Measurements from ENCODE around the gene HS3ST5. TPM values are rescaled to one million over a fixed set of nuclear protein-coding genes. Genes with fewer than 3 reads are reported as not detected.

Gene HS3ST5
- total and polyA plus RNA-seq, 2 donors (not counting 3 experiments of a cell fraction or from before 2014, with no cell fraction given) = not detected

- no peak for DNase-seq (ENCODE audit: low read depth, low spot score)
- Histone ChIP-seq H3K79me2 (ENCODE audit: control insufficient read depth, insufficient read depth, low read length) (no peaks in the 10 kb centered on the region), H3K36me3 (ENCODE audit: control insufficient read depth in 2 of 2, extremely low read depth in 1 of 2, insufficient read depth in 2 of 2, low read length in 2 of 2) (no peaks in the 10 kb centered on the region), H4K20me1 (replicated peaks; ENCODE audit: control insufficient read depth, extremely low read depth, insufficient read depth, low read length) (no peaks in the 10 kb centered on the region), H3K27ac (ENCODE audit: insufficient read depth, low read depth, low read length) (no peak overlapping the region), H2AFZ (ENCODE audit: low read depth, low read length) (no peak overlapping the region), H3K9me3 (replicated peaks; ENCODE audit: control insufficient read depth, insufficient read depth, low read length) (no peaks in the 10 kb centered on the region), H3K4me1 (ENCODE audit: control insufficient read depth, extremely low read depth, insufficient read depth, low read length) (no peaks in the 10 kb centered on the region), H3K9me1 (replicated peaks; ENCODE audit: control insufficient read depth, extremely low read depth, insufficient read depth, low read length) (no peaks in the 10 kb centered on the region), H3K27me3 (ENCODE audit: control insufficient read depth in 2 of 2, insufficient read depth in 2 of 2, low read length in 2 of 2) (no peaks in the 10 kb centered on the region), H3K4me2 (ENCODE audit: insufficient read depth, low read length) (no peak overlapping the region), H3K4me3 (replicated peaks in 1 of 3; ENCODE audit: insufficient read depth in 1 of 3, low read depth in 1 of 3, low read length in 3 of 3) (no peak overlapping the region), H3K9ac (replicated peaks; ENCODE audit: extremely low read depth, insufficient read depth, low read length) (no peak overlapping the region)
- dilution Hi-C loops (cut with MboI; ENCODE audit: extremely low pct_ligation_motif_present, low sequenced_read_pairs) = no loop called here
- BruUV-seq (replicated peaks) = no TSS peak
- TF ChIP-seq JUN (IDR thresholded peaks at IDR 0.05; ENCODE audit: borderline replicate concordance, insufficient read depth, insufficient read length, low read depth) = no peak
- TF ChIP-seq FOS (IDR thresholded peaks at IDR 0.05; ENCODE audit: borderline replicate concordance, insufficient read depth, low read length) = no peak
- no peak for TF ChIP-seq POLR2A (IDR thresholded peaks at IDR 0.05; ENCODE audit: low read depth, low read length)
- no peak for TF ChIP-seq MYC (IDR thresholded peaks at IDR 0.05; ENCODE audit: low read depth, low read length)
- TF ChIP-seq, protein P1, sequence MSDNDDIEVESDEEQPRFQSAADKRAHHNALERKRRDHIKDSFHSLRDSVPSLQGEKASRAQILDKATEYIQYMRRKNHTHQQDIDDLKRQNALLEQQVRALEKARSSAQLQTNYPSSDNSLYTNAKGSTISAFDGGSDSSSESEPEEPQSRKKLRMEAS (IDR thresholded peaks at IDR 0.05; ENCODE audit: insufficient read depth, insufficient read length) = no peak
- no peak for TF ChIP-seq POLR2AphosphoS5 (IDR thresholded peaks at IDR 0.05; ENCODE audit: insufficient read depth, low read depth, low read length)
- no peak for TF ChIP-seq EZH2 (IDR thresholded peaks at IDR 0.05; ENCODE audit: borderline replicate concordance, low read depth, low read length, severe bottlenecking)
- TF ChIP-seq, protein P2, sequence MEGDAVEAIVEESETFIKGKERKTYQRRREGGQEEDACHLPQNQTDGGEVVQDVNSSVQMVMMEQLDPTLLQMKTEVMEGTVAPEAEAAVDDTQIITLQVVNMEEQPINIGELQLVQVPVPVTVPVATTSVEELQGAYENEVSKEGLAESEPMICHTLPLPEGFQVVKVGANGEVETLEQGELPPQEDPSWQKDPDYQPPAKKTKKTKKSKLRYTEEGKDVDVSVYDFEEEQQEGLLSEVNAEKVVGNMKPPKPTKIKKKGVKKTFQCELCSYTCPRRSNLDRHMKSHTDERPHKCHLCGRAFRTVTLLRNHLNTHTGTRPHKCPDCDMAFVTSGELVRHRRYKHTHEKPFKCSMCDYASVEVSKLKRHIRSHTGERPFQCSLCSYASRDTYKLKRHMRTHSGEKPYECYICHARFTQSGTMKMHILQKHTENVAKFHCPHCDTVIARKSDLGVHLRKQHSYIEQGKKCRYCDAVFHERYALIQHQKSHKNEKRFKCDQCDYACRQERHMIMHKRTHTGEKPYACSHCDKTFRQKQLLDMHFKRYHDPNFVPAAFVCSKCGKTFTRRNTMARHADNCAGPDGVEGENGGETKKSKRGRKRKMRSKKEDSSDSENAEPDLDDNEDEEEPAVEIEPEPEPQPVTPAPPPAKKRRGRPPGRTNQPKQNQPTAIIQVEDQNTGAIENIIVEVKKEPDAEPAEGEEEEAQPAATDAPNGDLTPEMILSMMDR (IDR thresholded peaks at IDR 0.05; ENCODE audit: extremely low read depth in 1 of 2, insufficient read depth in 1 of 2, low read depth in 1 of 2, low read length in 2 of 2) = no peak
- FAIRE-seq = no peak
- CTCF ChIA-PET = interaction anchor here (1.5 to 1.7 kb wide), 2 partner anchors 63 to 246 kb away, joined by 4 read pairs; no protein-coding TSS in a partner anchor
- POLR2A ChIA-PET = no interaction called here
- intact Hi-C loops (cut with micrococcal nuclease) = no loop called here
These were observed 284.4 kb downstream of the HS3ST5 start for GRCh38 chr6:114058435-114058834.
